Measurements from ENCODE around the gene DHFR.

DNA sequence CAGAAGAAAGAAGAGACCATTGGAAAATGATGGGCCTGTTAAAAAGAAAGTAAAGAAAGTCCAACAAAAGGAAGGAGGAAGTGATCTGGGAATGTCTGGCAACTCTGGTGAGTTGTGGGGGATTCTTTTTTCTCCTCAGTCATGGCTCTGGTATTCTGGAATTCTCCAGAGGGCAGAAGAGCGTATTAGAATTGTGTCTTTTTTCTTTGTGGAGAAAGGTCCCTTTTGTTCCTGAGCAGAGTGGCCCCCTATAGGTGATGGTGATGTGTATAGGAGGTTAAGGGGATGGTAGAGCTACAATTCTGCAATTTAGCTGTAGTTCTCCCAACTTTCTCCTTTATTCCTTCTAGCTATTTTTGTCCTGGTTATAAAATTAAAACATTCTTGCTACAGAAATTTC is 1.6 kb upstream of the DHFR start:
- TF ChIP-seq, protein P1, sequence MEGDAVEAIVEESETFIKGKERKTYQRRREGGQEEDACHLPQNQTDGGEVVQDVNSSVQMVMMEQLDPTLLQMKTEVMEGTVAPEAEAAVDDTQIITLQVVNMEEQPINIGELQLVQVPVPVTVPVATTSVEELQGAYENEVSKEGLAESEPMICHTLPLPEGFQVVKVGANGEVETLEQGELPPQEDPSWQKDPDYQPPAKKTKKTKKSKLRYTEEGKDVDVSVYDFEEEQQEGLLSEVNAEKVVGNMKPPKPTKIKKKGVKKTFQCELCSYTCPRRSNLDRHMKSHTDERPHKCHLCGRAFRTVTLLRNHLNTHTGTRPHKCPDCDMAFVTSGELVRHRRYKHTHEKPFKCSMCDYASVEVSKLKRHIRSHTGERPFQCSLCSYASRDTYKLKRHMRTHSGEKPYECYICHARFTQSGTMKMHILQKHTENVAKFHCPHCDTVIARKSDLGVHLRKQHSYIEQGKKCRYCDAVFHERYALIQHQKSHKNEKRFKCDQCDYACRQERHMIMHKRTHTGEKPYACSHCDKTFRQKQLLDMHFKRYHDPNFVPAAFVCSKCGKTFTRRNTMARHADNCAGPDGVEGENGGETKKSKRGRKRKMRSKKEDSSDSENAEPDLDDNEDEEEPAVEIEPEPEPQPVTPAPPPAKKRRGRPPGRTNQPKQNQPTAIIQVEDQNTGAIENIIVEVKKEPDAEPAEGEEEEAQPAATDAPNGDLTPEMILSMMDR (IDR thresholded peaks at IDR 0.05): no peak
- TF ChIP-seq POLR2A (IDR thresholded peaks at IDR 0.05): no peak
